H1 (cell line): ENCODE results near the gene EXD3. TPM values are rescaled to one million over a fixed set of nuclear protein-coding genes. Genes with fewer than 3 reads are reported as not detected.

Experiments used
- GTF2F1 ChIP-seq: IDR thresholded peaks from 2 replicates; pipeline ENCODE4 v1.6.1; 2012; ENCODE audit warnings: low read depth, low read length, improper control_type of control experiment, borderline replicate concordance
- HDAC6 ChIP-seq: IDR thresholded peaks from one replicate; pipeline ENCODE4 v1.7.1; 2012; ENCODE audit warnings: low read depth, mild to moderate bottlenecking, inconsistent platforms, low read length, moderate library complexity
- RBBP5 ChIP-seq: IDR thresholded peaks from 2 replicates; pipeline ENCODE4 v1.7.1; 2012; ENCODE audit warnings: low read depth, mild to moderate bottlenecking, inconsistent platforms, low read length, moderate library complexity, borderline replicate concordance
- SIX5 ChIP-seq: IDR thresholded peaks from 2 replicates; pipeline ENCODE4 v1.6.1; 2011; ENCODE audit warnings: mild to moderate bottlenecking, low read depth, low read length
- SUZ12 ChIP-seq: fragments of 200-600 bp; sonication (generic); IDR thresholded peaks from 2 replicates; pipeline ENCODE4 v1.6.1; 2012; ENCODE audit warnings: mild to moderate bottlenecking, inconsistent platforms, low read length, moderate library complexity, mixed read lengths
- TBP ChIP-seq: IDR thresholded peaks from 2 replicates; pipeline ENCODE4 v1.6.1; 2011; ENCODE audit warnings: low read depth, low read length, improper control_type of control experiment
- polyA plus RNA-seq, 7 experiments: library from polyadenylated mRNA; depleted of rRNA in 3 of 7; stranded (reverse) in 5 of 7; unstranded in 2 of 7; fragments of >200 nt in 5 of 7; fragments of 200-250 nt in 2 of 7; gene quantifications; 1 replicate in 5 of 7; 2 replicates in 1 of 7; 4 replicates in 1 of 7; pipeline versions ENCODE4 v1.2.1 to v1.2.3, GENCODE V29; 2011 to 2013; ENCODE audit warnings: missing spikeins in 2 of 7, mixed read lengths in 2 of 7
- total RNA-seq: library from RNA; stranded (reverse); fragmentation: NEBNext Ultra II Directional; extraction: Animal tissue kit (Norgen Biotek cat#: 25700); gene quantifications from 2 replicates; pipeline ENCODE4 v1.2.1, GENCODE V29; 2021
- TF ChIP-seq, protein P1 (sequence below): fragments of 300-600 bp; sonication (generic); IDR thresholded peaks from 2 replicates; pipeline ENCODE4 v1.7.1; 2012; ENCODE audit warnings: low read length, moderate library complexity, mild to moderate bottlenecking, inconsistent platforms; ENCODE audit not compliant: insufficient replicate concordance

EXD3 gene
- total and polyA plus RNA-seq, 2 of the 8 experiments (the other 6 are each of a cell fraction or from before 2014, with no cell fraction given), result 7.2 to 9.4 TPM

DNA sequence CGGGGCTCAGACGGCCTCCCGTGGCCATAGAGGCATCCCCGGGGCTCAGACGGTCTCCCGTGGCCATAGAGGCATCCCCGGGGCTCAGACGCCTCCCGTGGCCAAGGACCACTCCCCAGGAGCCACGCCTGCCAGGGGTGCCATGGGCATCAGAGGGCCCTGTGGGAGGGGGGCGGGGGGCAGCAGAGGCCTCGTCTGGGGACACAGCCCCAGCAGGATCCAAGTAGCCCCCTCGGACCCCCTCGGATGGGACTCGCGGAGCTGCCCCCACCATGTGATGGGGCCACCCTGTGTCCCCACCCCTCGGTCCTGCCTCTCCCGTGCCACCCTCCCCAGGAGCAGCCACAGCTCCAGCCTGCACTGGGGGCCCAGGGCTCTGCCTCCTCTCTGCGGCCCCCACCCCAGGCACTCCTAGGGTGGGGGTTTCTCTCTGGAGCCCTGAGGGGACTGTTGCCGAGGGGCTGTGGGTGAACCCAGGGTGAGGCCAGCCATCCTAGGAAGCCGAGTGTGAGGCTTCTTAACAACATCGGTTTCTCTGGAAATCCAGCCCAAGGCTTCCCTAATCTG is 15.7 kb upstream of the EXD3 start (continued):
- TF ChIP-seq GTF2F1 (no peak), SIX5 (no peak), SUZ12 (no peak), RBBP5 (no peak), HDAC6 (no peak), TBP (no peak)
- TF ChIP-seq, protein P1, sequence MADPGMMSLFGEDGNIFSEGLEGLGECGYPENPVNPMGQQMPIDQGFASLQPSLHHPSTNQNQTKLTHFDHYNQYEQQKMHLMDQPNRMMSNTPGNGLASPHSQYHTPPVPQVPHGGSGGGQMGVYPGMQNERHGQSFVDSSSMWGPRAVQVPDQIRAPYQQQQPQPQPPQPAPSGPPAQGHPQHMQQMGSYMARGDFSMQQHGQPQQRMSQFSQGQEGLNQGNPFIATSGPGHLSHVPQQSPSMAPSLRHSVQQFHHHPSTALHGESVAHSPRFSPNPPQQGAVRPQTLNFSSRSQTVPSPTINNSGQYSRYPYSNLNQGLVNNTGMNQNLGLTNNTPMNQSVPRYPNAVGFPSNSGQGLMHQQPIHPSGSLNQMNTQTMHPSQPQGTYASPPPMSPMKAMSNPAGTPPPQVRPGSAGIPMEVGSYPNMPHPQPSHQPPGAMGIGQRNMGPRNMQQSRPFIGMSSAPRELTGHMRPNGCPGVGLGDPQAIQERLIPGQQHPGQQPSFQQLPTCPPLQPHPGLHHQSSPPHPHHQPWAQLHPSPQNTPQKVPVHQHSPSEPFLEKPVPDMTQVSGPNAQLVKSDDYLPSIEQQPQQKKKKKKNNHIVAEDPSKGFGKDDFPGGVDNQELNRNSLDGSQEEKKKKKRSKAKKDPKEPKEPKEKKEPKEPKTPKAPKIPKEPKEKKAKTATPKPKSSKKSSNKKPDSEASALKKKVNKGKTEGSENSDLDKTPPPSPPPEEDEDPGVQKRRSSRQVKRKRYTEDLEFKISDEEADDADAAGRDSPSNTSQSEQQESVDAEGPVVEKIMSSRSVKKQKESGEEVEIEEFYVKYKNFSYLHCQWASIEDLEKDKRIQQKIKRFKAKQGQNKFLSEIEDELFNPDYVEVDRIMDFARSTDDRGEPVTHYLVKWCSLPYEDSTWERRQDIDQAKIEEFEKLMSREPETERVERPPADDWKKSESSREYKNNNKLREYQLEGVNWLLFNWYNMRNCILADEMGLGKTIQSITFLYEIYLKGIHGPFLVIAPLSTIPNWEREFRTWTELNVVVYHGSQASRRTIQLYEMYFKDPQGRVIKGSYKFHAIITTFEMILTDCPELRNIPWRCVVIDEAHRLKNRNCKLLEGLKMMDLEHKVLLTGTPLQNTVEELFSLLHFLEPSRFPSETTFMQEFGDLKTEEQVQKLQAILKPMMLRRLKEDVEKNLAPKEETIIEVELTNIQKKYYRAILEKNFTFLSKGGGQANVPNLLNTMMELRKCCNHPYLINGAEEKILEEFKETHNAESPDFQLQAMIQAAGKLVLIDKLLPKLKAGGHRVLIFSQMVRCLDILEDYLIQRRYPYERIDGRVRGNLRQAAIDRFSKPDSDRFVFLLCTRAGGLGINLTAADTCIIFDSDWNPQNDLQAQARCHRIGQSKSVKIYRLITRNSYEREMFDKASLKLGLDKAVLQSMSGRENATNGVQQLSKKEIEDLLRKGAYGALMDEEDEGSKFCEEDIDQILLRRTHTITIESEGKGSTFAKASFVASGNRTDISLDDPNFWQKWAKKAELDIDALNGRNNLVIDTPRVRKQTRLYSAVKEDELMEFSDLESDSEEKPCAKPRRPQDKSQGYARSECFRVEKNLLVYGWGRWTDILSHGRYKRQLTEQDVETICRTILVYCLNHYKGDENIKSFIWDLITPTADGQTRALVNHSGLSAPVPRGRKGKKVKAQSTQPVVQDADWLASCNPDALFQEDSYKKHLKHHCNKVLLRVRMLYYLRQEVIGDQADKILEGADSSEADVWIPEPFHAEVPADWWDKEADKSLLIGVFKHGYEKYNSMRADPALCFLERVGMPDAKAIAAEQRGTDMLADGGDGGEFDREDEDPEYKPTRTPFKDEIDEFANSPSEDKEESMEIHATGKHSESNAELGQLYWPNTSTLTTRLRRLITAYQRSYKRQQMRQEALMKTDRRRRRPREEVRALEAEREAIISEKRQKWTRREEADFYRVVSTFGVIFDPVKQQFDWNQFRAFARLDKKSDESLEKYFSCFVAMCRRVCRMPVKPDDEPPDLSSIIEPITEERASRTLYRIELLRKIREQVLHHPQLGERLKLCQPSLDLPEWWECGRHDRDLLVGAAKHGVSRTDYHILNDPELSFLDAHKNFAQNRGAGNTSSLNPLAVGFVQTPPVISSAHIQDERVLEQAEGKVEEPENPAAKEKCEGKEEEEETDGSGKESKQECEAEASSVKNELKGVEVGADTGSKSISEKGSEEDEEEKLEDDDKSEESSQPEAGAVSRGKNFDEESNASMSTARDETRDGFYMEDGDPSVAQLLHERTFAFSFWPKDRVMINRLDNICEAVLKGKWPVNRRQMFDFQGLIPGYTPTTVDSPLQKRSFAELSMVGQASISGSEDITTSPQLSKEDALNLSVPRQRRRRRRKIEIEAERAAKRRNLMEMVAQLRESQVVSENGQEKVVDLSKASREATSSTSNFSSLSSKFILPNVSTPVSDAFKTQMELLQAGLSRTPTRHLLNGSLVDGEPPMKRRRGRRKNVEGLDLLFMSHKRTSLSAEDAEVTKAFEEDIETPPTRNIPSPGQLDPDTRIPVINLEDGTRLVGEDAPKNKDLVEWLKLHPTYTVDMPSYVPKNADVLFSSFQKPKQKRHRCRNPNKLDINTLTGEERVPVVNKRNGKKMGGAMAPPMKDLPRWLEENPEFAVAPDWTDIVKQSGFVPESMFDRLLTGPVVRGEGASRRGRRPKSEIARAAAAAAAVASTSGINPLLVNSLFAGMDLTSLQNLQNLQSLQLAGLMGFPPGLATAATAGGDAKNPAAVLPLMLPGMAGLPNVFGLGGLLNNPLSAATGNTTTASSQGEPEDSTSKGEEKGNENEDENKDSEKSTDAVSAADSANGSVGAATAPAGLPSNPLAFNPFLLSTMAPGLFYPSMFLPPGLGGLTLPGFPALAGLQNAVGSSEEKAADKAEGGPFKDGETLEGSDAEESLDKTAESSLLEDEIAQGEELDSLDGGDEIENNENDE, result no peak
